HEK293 (cell line): ENCODE results near the gene CENPC.
"Not testable (repeated sequence)": the region's sequence is repeated elsewhere in the genome, so short reads cannot be mapped to it uniquely, and the experiment has no call there.

Experiments used
- CTCF ChIA-PET: fragments of 350-600 bp; formaldehyde crosslinking; extraction: SDS; loops from one replicate; lab custom pipeline; 2021; ENCODE audit warnings: antibody characterized with exemption; lab: Yijun Ruan, JAX
- POLR2A ChIA-PET: fragments of 300-600 bp; formaldehyde crosslinking; extraction: SDS; loops from one replicate; lab custom pipeline; 2020; ENCODE audit warnings: antibody characterized with exemption, inconsistent platforms; lab: Yijun Ruan, JAX
- H3K27ac ChIP-seq: fragments of 200-500 bp; sonication (Bioruptor generic); 2 replicates; pipeline ENCODE4 v1.5.1; 2014; ENCODE audit warnings: low read depth, low read length, control low read depth, inconsistent platforms; ENCODE audit errors: extremely low read depth
- H3K36me3 ChIP-seq, 2 experiments: fragments of 200-500 bp in 1 of 2; sonication (Bioruptor generic) in 1 of 2; 1 replicate in 1 of 2; 2 replicates in 1 of 2; pipeline ENCODE4 v1.5.1; 2014 to 2017; ENCODE audit warnings: inconsistent platforms in 2 of 2, low read length in 2 of 2; ENCODE audit not compliant: control insufficient read depth in 2 of 2, insufficient read depth in 1 of 2
- H3K4me1 ChIP-seq: fragments of 200-500 bp; sonication (Bioruptor generic); 2 replicates; pipeline ENCODE4 v1.5.1; 2014; ENCODE audit warnings: mild to moderate bottlenecking, low read length, inconsistent platforms; ENCODE audit not compliant: control insufficient read depth, insufficient read depth
- H3K4me3 ChIP-seq: 2 replicates; pipeline ENCODE4 v1.5.1; 2011; ENCODE audit warnings: low read depth, mild to moderate bottlenecking, control low read depth, low read length, moderate library complexity
- H3K9me3 ChIP-seq: fragments of 200-500 bp; sonication (Bioruptor generic); 2 replicates; pipeline ENCODE4 v1.5.1; 2014; ENCODE audit warnings: low read depth, low read length, inconsistent platforms; ENCODE audit not compliant: control insufficient read depth, insufficient read depth
- KLF9 ChIP-seq: fragments of 450-650 bp; formaldehyde crosslinking; IDR thresholded peaks from 2 replicates; pipeline ENCODE4 v1.5.1; 2016; ENCODE audit warnings: missing biosample characterization, missing genetic modification characterization, low read depth
- SCRT1 ChIP-seq: fragments of 450-650 bp; formaldehyde crosslinking; IDR thresholded peaks from 2 replicates; pipeline ENCODE4 v1.5.1; 2016; ENCODE audit warnings: missing biosample characterization, missing genetic modification characterization, borderline replicate concordance
- ZBTB8A ChIP-seq: fragments of 450-650 bp; formaldehyde crosslinking; IDR thresholded peaks from 2 replicates; pipeline ENCODE4 v1.5.1; 2016; ENCODE audit warnings: missing biosample characterization, missing genetic modification characterization
- ZFP3 ChIP-seq: fragments of 450-650 bp; formaldehyde crosslinking; IDR thresholded peaks from 2 replicates; pipeline ENCODE4 v1.5.1; 2016; ENCODE audit warnings: low read depth, missing biosample characterization, missing genetic modification characterization
- ZNF555 ChIP-seq: fragments of 450-650 bp; formaldehyde crosslinking; conservative IDR thresholded peaks from 2 replicates; pipeline ENCODE4 v1.5.1; 2017; ENCODE audit warnings: missing biosample characterization, mild to moderate bottlenecking, missing genetic modification characterization, inconsistent platforms
- ZNF561 ChIP-seq: fragments of 450-650 bp; IDR thresholded peaks from 2 replicates; pipeline ENCODE4 v1.5.1; 2018; ENCODE audit warnings: missing biosample characterization, missing genetic modification characterization, borderline replicate concordance
- ZNF701 ChIP-seq: fragments of 450-650 bp; formaldehyde crosslinking; IDR thresholded peaks from 2 replicates; pipeline ENCODE4 v1.5.1; 2016; ENCODE audit warnings: missing biosample characterization, missing genetic modification characterization
- TF ChIP-seq, protein P1 (sequence below): fragments of 450-650 bp; formaldehyde crosslinking; IDR thresholded peaks from 2 replicates; pipeline ENCODE4 v1.5.1; 2017; ENCODE audit warnings: missing biosample characterization, missing genetic modification characterization
- TF ChIP-seq, protein P2 (sequence below): fragments of 450-650 bp; formaldehyde crosslinking; IDR thresholded peaks from 2 replicates; pipeline ENCODE4 v1.5.1; 2016; ENCODE audit warnings: missing biosample characterization, missing genetic modification characterization, borderline replicate concordance
- TF ChIP-seq, protein P3 (sequence below): fragments of 450-650 bp; formaldehyde crosslinking; IDR thresholded peaks from 2 replicates; pipeline ENCODE4 v1.5.1; 2016; ENCODE audit warnings: missing biosample characterization, missing genetic modification characterization
- TF ChIP-seq, protein P4 (sequence below): fragments of 450-650 bp; formaldehyde crosslinking; IDR thresholded peaks from 2 replicates; pipeline ENCODE4 v1.5.1; 2016; ENCODE audit warnings: missing biosample characterization, missing genetic modification characterization

CENPC gene

DNA sequence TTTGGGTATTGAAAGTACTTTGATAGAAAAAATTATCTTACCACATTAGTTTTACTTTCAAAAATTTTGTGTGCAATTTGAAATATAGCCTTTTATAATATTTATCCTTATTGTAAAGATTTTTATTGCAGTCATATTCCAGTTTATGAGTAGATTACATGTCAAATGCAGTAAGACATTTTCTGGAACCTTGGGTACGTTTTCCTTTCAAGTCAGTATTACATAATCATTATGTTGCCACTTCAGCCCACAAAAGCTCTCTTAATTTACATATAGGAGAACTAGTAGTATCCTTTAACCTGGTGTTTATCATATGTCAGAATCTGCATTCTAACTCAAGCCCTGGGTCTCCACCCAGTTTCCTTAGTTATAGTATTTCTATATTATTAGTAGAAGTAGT is 98.5 kb downstream of the CENPC start (continued):
- TF ChIP-seq, protein P1, sequence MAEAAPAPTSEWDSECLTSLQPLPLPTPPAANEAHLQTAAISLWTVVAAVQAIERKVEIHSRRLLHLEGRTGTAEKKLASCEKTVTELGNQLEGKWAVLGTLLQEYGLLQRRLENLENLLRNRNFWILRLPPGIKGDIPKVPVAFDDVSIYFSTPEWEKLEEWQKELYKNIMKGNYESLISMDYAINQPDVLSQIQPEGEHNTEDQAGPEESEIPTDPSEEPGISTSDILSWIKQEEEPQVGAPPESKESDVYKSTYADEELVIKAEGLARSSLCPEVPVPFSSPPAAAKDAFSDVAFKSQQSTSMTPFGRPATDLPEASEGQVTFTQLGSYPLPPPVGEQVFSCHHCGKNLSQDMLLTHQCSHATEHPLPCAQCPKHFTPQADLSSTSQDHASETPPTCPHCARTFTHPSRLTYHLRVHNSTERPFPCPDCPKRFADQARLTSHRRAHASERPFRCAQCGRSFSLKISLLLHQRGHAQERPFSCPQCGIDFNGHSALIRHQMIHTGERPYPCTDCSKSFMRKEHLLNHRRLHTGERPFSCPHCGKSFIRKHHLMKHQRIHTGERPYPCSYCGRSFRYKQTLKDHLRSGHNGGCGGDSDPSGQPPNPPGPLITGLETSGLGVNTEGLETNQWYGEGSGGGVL (tag by site-specific recombination) = no peak
- TF ChIP-seq, protein P2, sequence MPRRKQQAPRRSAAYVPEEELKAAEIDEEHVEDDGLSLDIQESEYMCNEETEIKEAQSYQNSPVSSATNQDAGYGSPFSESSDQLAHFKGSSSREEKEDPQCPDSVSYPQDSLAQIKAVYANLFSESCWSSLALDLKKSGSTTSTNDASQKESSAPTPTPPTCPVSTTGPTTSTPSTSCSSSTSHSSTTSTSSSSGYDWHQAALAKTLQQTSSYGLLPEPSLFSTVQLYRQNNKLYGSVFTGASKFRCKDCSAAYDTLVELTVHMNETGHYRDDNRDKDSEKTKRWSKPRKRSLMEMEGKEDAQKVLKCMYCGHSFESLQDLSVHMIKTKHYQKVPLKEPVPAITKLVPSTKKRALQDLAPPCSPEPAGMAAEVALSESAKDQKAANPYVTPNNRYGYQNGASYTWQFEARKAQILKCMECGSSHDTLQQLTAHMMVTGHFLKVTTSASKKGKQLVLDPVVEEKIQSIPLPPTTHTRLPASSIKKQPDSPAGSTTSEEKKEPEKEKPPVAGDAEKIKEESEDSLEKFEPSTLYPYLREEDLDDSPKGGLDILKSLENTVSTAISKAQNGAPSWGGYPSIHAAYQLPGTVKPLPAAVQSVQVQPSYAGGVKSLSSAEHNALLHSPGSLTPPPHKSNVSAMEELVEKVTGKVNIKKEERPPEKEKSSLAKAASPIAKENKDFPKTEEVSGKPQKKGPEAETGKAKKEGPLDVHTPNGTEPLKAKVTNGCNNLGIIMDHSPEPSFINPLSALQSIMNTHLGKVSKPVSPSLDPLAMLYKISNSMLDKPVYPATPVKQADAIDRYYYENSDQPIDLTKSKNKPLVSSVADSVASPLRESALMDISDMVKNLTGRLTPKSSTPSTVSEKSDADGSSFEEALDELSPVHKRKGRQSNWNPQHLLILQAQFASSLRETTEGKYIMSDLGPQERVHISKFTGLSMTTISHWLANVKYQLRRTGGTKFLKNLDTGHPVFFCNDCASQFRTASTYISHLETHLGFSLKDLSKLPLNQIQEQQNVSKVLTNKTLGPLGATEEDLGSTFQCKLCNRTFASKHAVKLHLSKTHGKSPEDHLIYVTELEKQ = no peak

DNA sequence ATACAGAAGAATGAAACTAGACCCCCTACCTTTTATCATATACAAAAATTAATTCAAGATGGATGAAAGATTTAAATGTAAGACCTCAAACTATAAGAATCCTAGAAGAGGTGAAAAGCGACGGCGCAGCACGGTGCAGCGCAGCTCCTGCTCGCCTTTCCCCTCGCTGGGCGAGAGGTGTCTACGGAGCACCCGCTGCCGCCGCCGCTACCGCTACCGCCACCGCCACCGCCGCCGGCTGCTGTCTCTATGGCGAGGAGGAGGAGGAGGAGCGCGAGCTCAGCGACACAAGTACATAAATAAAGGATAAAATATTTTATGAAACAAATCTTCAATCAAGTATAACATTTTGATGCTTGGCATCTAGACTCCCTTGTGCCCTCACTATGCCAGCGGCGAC is 99.4 kb downstream of the CENPC start:
- CTCF ChIA-PET, POLR2A ChIA-PET, H3K27ac ChIP-seq, H3K36me3 ChIP-seq, H3K4me3 ChIP-seq, H3K9me3 ChIP-seq, H3K4me1 ChIP-seq: not testable (repeated sequence)

DNA sequence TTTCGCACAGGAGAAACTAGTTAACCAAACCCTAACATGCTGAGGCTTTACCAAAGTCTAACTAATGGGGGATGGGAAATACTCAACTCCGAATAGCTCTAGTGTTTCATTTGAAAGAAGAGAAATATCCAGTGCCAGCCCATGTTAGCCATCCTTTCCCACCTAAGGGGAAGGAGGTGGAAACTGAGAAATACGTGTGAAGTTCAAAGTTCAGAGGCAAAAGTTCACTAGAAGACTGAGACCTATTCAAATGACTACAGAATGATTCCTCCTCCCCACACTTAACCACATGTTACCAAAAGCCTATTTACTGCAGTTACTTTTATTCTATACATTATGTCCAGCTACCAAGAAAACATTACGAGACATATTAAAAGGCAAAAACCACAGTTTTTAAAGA is 106.3 kb downstream of the CENPC start:
- Histone ChIP-seq H3K4me3 (no peak overlapping the region), H3K9me3 (no peaks in the 10 kb centered on the region), H3K4me1 (no peaks in the 10 kb centered on the region), H3K27ac (no peak overlapping the region), H3K36me3 (no peaks in the 10 kb centered on the region)
- ChIA-PET POLR2A (no interaction called here), CTCF (no interaction called here)
- TF ChIP-seq ZBTB8A = no peak
- no peak for TF ChIP-seq ZNF561
- no peak for TF ChIP-seq SCRT1 (tag by site-specific recombination)
- no peak for TF ChIP-seq ZFP3 (tag by site-specific recombination)
- TF ChIP-seq, protein P3, sequence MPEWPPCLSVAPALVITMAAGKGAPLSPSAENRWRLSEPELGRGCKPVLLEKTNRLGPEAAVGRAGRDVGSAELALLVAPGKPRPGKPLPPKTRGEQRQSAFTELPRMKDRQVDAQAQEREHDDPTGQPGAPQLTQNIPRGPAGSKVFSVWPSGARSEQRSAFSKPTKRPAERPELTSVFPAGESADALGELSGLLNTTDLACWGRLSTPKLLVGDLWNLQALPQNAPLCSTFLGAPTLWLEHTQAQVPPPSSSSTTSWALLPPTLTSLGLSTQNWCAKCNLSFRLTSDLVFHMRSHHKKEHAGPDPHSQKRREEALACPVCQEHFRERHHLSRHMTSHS (tag by site-specific recombination) = no peak
- no peak for TF ChIP-seq ZNF701 (tag by site-specific recombination)
- TF ChIP-seq KLF9 (tag by site-specific recombination) = no peak
- TF ChIP-seq, protein P4, sequence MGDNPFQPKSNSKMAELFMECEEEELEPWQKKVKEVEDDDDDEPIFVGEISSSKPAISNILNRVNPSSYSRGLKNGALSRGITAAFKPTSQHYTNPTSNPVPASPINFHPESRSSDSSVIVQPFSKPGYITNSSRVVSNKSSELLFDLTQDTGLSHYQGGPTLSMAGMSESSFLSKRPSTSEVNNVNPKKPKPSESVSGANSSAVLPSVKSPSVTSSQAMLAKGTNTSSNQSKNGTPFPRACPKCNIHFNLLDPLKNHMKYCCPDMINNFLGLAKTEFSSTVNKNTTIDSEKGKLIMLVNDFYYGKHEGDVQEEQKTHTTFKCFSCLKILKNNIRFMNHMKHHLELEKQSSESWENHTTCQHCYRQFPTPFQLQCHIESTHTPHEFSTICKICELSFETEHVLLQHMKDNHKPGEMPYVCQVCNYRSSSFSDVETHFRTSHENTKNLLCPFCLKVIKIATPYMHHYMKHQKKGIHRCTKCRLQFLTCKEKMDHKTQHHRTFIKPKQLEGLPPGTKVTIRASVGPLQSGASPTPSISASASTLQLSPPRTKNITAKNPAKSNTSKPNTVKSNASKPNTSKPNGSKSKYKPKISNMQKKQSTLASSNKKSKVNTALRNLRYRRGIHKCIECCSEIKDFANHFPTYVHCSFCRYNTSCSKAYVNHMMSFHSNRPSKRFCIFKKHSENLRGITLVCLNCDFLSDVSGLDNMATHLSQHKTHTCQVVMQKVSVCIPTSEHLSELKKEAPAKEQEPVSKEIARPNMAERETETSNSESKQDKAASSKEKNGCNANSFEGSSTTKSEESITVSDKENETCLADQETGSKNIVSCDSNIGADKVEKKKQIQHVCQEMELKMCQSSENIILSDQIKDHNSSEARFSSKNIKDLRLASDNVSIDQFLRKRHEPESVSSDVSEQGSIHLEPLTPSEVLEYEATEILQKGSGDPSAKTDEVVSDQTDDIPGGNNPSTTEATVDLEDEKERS (tag by site-specific recombination) = no peak
- no peak for TF ChIP-seq ZNF555 (tag by site-specific recombination)
